Measurements from ENCODE around the gene ZNRF3.

ZNRF3 gene

GRCh38 chr22:28883917-28884746 lies 760 bp downstream of the ZNRF3 start (continued):
- TF ChIP-seq ZBTB26 (tag by site-specific recombination; optimal IDR thresholded peaks at IDR 0.05), result peak; percentile 49
- peak; percentile 66; the same call in 1 of the 2 replicates for TF ChIP-seq KLF17 (tag by site-specific recombination; IDR thresholded peaks at IDR 0.05)
- TF ChIP-seq KLF8 (tag by site-specific recombination; IDR thresholded peaks at IDR 0.05), result 0 out of 2 replicates have a peak, but pooled peaks have one; percentile 22
- TF ChIP-seq FEZF1 (tag by site-specific recombination; IDR thresholded peaks at IDR 0.05), result peak; percentile 25; the same call in 1 of the 2 replicates
- TF ChIP-seq SCRT1 (tag by site-specific recombination; IDR thresholded peaks at IDR 0.05; ENCODE audit: borderline replicate concordance), result peak; percentile 98
- TF ChIP-seq ZNF23 (tag by site-specific recombination; IDR thresholded peaks at IDR 0.05; ENCODE audit: borderline replicate concordance), result no peak
- peak; percentile 57 for TF ChIP-seq ZBTB17 (tag by site-specific recombination; IDR thresholded peaks at IDR 0.05)
- TF ChIP-seq ZEB2 (tag by site-specific recombination; IDR thresholded peaks at IDR 0.05), result peak; percentile 58; the same call in 1 of the 2 replicates
- TF ChIP-seq, protein P1, sequence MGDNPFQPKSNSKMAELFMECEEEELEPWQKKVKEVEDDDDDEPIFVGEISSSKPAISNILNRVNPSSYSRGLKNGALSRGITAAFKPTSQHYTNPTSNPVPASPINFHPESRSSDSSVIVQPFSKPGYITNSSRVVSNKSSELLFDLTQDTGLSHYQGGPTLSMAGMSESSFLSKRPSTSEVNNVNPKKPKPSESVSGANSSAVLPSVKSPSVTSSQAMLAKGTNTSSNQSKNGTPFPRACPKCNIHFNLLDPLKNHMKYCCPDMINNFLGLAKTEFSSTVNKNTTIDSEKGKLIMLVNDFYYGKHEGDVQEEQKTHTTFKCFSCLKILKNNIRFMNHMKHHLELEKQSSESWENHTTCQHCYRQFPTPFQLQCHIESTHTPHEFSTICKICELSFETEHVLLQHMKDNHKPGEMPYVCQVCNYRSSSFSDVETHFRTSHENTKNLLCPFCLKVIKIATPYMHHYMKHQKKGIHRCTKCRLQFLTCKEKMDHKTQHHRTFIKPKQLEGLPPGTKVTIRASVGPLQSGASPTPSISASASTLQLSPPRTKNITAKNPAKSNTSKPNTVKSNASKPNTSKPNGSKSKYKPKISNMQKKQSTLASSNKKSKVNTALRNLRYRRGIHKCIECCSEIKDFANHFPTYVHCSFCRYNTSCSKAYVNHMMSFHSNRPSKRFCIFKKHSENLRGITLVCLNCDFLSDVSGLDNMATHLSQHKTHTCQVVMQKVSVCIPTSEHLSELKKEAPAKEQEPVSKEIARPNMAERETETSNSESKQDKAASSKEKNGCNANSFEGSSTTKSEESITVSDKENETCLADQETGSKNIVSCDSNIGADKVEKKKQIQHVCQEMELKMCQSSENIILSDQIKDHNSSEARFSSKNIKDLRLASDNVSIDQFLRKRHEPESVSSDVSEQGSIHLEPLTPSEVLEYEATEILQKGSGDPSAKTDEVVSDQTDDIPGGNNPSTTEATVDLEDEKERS (tag by site-specific recombination; IDR thresholded peaks at IDR 0.05), result no peak
- TF ChIP-seq GLIS1 (tag by site-specific recombination; IDR thresholded peaks at IDR 0.05), result peak; percentile 84
- TF ChIP-seq ZNF843 (tag by site-specific recombination; IDR thresholded peaks at IDR 0.05), result no peak
- peak; percentile 90; the same call in 1 of the 2 replicates for TF ChIP-seq ZNF558 (tag by site-specific recombination; IDR thresholded peaks at IDR 0.05)
- peak; percentile 47; the same call in 1 of the 2 replicates for TF ChIP-seq SP3 (tag by site-specific recombination; IDR thresholded peaks at IDR 0.05)
- TF ChIP-seq ZBTB20 (tag by site-specific recombination; IDR thresholded peaks at IDR 0.05), result peak; percentile 63
- peak; percentile 66 for TF ChIP-seq ZNF335 (tag by site-specific recombination; conservative IDR thresholded peaks at IDR 0.05)
- peak; percentile 99 for TF ChIP-seq SCRT2 (tag by site-specific recombination; IDR thresholded peaks at IDR 0.05)
- TF ChIP-seq GLIS2 (tag by site-specific recombination; IDR thresholded peaks at IDR 0.05), result peak; percentile 73; the same call in 1 of the 2 replicates
- no peak for TF ChIP-seq MYNN (tag by site-specific recombination; IDR thresholded peaks at IDR 0.05; ENCODE audit: borderline replicate concordance)

GRCh38 chr22:28884747-28885350 lies 1.5 kb downstream of the ZNRF3 start:
- Histone ChIP-seq H3K4me1 (ENCODE audit: control insufficient read depth, insufficient read depth, low read length) (peaks cover 22% of the 10 kb centered on the region), H3K4me3 (ENCODE audit: low read depth, low read length) (peak overlapping the region; percentile 77), H3K27ac (ENCODE audit: extremely low read depth, low read depth, low read length) (no peak overlapping the region; the same call in 1 of the 2 replicates), H3K36me3 (ENCODE audit: control insufficient read depth in 2 of 2, insufficient read depth in 1 of 2, low read length in 2 of 2) (no peaks in the 10 kb centered on the region), H3K9me3 (ENCODE audit: control insufficient read depth, insufficient read depth, low read depth, low read length) (no peaks in the 10 kb centered on the region)
- TF ChIP-seq ZBTB17 (tag by site-specific recombination; IDR thresholded peaks at IDR 0.05) (peak; percentile 22; the same call in 1 of the 2 replicates), ZBTB48 (tag by site-specific recombination; IDR thresholded peaks at IDR 0.05) (0 out of 2 replicates have a peak, but pooled peaks have one; percentile 28), SP2 (tag by site-specific recombination; IDR thresholded peaks at IDR 0.05) (peak; percentile 30; the same call in 1 of the 2 replicates)
- TF ChIP-seq, protein P2, sequence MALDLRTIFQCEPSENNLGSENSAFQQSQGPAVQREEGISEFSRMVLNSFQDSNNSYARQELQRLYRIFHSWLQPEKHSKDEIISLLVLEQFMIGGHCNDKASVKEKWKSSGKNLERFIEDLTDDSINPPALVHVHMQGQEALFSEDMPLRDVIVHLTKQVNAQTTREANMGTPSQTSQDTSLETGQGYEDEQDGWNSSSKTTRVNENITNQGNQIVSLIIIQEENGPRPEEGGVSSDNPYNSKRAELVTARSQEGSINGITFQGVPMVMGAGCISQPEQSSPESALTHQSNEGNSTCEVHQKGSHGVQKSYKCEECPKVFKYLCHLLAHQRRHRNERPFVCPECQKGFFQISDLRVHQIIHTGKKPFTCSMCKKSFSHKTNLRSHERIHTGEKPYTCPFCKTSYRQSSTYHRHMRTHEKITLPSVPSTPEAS (tag by site-specific recombination; IDR thresholded peaks at IDR 0.05), result no peak
- ChIA-PET POLR2A (interaction anchor here (0.7 to 2.9 kb wide), 4 partner anchors 12 to 155 kb away, joined by 3 to 22 read pairs (median 10); no protein-coding TSS in a partner anchor), CTCF (interaction anchor here (0.6 to 1.8 kb wide), 6 partner anchors 12 to 156 kb away, joined by 3 to 11 read pairs (median 4); no protein-coding TSS in a partner anchor)
